SK-N-SH treated with all-trans-retinoic acid at 6 μM for 48 hours (cell line): ENCODE results near the gene EVC.

ENCODE experiments used
- ATAC-seq: fragments of 200-7000 bp; cut with Tn5 transposase; 3 replicates; pipeline ENCODE4 v1.9.1; 2020; ENCODE audit warnings: mild to moderate bottlenecking, moderate library complexity
- ARNTL ChIP-seq: fragments of 450-650 bp; formaldehyde crosslinking; IDR thresholded peaks from 2 replicates; pipeline ENCODE4 v1.5.0; 2020; ENCODE audit warnings: low read depth, mild to moderate bottlenecking, moderate library complexity, borderline replicate concordance
- BACH2 ChIP-seq: fragments of 250-450 bp; sonication (Bioruptor Pico); IDR thresholded peaks from 2 replicates; pipeline ENCODE4 v1.9.0; 2021; ENCODE audit warnings: mild to moderate bottlenecking, borderline replicate concordance
- CSDC2 ChIP-seq: fragments of 250-450 bp; sonication (Bioruptor Pico); IDR thresholded peaks from 2 replicates; pipeline ENCODE4 v1.5.0; 2020; ENCODE audit warnings: mild to moderate bottlenecking, moderate library complexity
- ESRRG ChIP-seq: fragments of 250-450 bp; sonication (Bioruptor Pico); IDR thresholded peaks from 2 replicates; pipeline ENCODE4 v1.6.1; 2021; ENCODE audit warnings: mild to moderate bottlenecking
- GLIS3 ChIP-seq: fragments of 250-450 bp; sonication (Bioruptor Pico); IDR thresholded peaks from 2 replicates; pipeline ENCODE4 v1.5.0; 2020; ENCODE audit warnings: mild to moderate bottlenecking, moderate library complexity
- ISL1 ChIP-seq: fragments of 250-450 bp; sonication (Bioruptor Pico); IDR thresholded peaks from 2 replicates; pipeline ENCODE4 v2.1.2; 2022; ENCODE audit warnings: mild to moderate bottlenecking, moderate library complexity
- OSR1 ChIP-seq: fragments of 250-450 bp; sonication (Bioruptor Pico); IDR thresholded peaks from 2 replicates; pipeline ENCODE4 v1.8.0; 2022; ENCODE audit warnings: moderate library complexity, mild to moderate bottlenecking, inconsistent platforms
- PPARA ChIP-seq: fragments of 250-450 bp; sonication (Bioruptor Pico); IDR thresholded peaks from 2 replicates; pipeline ENCODE4 v1.5.0; 2020; ENCODE audit warnings: mild to moderate bottlenecking, borderline replicate concordance
- SNAI2 ChIP-seq: fragments of 250-450 bp; sonication (Bioruptor Pico); IDR thresholded peaks from 2 replicates; pipeline ENCODE4 v1.5.0; 2020; ENCODE audit warnings: mild to moderate bottlenecking, moderate library complexity
- TCF4 ChIP-seq: fragments of 250-450 bp; sonication (Bioruptor Pico); IDR thresholded peaks from 2 replicates; pipeline ENCODE4 v1.8.0; 2021; ENCODE audit warnings: mild to moderate bottlenecking, moderate library complexity, borderline replicate concordance
- ZC3H10 ChIP-seq: fragments of 250-450 bp; sonication (Bioruptor Pico); IDR thresholded peaks from 2 replicates; pipeline ENCODE4 v1.5.1; 2021; ENCODE audit warnings: mild to moderate bottlenecking, moderate library complexity
- ZFP3 ChIP-seq: fragments of 250-450 bp; sonication (Bioruptor Pico); IDR thresholded peaks from 2 replicates; pipeline ENCODE4 v1.5.0; 2020; ENCODE audit warnings: mild to moderate bottlenecking, moderate library complexity
- ZFP30 ChIP-seq: fragments of 450-650 bp; formaldehyde crosslinking; IDR thresholded peaks from 2 replicates; pipeline ENCODE4 v1.5.0; 2022; ENCODE audit warnings: mild to moderate bottlenecking, moderate library complexity
- ZNF565 ChIP-seq: fragments of 450-650 bp; formaldehyde crosslinking; conservative IDR thresholded peaks from 2 replicates; pipeline ENCODE4 v1.5.0; 2020; ENCODE audit warnings: low read depth, mild to moderate bottlenecking, moderate library complexity
- ZNF70 ChIP-seq: fragments of 450-650 bp; formaldehyde crosslinking; IDR thresholded peaks from 2 replicates; pipeline ENCODE4 v1.5.0; 2020; ENCODE audit warnings: mild to moderate bottlenecking, moderate library complexity
- ZNF8 ChIP-seq: fragments of 450-650 bp; formaldehyde crosslinking; IDR thresholded peaks from 2 replicates; pipeline ENCODE4 v1.5.0; 2020; ENCODE audit warnings: mild to moderate bottlenecking, moderate library complexity
- TF ChIP-seq, protein P1 (sequence below): fragments of 250-450 bp; sonication (Bioruptor Pico); IDR thresholded peaks from 2 replicates; pipeline ENCODE4 v1.8.0; 2021; ENCODE audit warnings: low read depth, mild to moderate bottlenecking, moderate library complexity, borderline replicate concordance
- TF ChIP-seq, protein P2 (sequence below): fragments of 250-450 bp; sonication (Bioruptor Pico); IDR thresholded peaks from 2 replicates; pipeline ENCODE4 v1.8.0; 2020; ENCODE audit warnings: mild to moderate bottlenecking, moderate library complexity, borderline replicate concordance
- TF ChIP-seq, protein P3 (sequence below): fragments of 250-450 bp; sonication (Bioruptor Pico); IDR thresholded peaks from 2 replicates; pipeline ENCODE4 v1.5.1; 2020; ENCODE audit warnings: low read depth, mild to moderate bottlenecking, moderate library complexity

EVC gene

DNA sequence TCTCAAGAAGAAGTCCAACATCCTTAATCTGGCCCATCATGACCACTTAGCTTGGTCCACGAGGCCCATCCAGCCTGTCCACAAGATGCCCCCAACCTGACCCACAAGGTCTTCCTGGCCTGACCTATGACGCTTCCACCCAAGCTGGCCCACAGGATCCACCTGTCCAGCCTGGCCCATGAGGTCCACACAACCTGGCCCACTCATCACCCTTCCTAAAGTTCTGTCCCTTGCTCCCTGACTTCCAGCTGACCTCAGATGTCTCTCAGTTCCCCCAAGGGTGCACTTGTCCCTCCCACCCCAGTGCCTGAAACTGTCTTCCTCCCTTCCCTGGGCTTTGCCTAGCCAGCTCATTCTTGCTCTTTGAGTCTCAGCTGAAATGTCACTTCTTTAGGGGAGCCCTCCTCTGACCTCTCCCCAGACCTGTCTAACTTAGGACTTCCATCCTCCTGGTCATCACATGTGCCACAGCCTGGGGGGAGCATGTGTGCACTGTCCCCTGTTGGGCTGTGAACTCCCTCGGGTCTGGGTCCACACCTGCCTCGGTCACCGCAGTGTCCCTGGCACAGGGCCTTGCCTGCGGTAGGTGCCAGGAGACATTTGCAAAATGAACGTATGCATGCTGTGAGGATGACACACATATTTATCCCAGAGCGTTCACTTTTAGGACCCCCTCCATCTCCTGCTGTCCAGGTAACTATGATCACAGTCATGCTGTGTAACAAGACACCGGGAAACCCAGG lies 61.7 kb downstream of the EVC start:
- TF ChIP-seq SNAI2 (CRISPR knock-in tag) (no peak), ZNF565 (no peak)
- no peak for ATAC-seq

DNA sequence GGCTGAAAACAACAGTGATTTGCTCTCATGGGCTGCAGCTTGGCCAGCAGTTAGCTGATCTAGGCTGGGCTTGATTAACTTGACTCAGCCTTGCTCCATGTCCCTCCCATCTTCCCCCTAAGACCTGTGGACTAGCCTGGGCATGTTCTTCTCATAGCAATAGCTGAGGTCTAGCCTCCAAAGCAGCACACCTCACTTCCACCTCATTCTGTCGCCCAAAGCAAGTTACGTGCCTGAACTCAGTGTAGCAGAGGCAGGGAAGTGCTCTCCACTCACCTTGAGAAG lies 62.2 kb downstream of the EVC start:
- ATAC-seq: peak; percentile 64
- TF ChIP-seq, protein P1, sequence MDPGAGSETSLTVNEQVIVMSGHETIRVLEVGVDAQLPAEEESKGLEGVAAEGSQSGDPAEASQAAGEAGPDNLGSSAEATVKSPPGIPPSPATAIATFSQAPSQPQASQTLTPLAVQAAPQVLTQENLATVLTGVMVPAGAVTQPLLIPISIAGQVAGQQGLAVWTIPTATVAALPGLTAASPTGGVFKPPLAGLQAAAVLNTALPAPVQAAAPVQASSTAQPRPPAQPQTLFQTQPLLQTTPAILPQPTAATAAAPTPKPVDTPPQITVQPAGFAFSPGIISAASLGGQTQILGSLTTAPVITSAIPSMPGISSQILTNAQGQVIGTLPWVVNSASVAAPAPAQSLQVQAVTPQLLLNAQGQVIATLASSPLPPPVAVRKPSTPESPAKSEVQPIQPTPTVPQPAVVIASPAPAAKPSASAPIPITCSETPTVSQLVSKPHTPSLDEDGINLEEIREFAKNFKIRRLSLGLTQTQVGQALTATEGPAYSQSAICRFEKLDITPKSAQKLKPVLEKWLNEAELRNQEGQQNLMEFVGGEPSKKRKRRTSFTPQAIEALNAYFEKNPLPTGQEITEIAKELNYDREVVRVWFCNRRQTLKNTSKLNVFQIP: no peak
- TF ChIP-seq PPARA (CRISPR knock-in tag): no peak
- no peak for TF ChIP-seq BACH2
- TF ChIP-seq CSDC2 (CRISPR knock-in tag): no peak
- no peak for TF ChIP-seq ISL1 (CRISPR knock-in tag)
- TF ChIP-seq ZFP3: no peak
- no peak for TF ChIP-seq ARNTL (CRISPR knock-in tag)
- TF ChIP-seq SNAI2 (CRISPR knock-in tag): no peak
- TF ChIP-seq, protein P2, sequence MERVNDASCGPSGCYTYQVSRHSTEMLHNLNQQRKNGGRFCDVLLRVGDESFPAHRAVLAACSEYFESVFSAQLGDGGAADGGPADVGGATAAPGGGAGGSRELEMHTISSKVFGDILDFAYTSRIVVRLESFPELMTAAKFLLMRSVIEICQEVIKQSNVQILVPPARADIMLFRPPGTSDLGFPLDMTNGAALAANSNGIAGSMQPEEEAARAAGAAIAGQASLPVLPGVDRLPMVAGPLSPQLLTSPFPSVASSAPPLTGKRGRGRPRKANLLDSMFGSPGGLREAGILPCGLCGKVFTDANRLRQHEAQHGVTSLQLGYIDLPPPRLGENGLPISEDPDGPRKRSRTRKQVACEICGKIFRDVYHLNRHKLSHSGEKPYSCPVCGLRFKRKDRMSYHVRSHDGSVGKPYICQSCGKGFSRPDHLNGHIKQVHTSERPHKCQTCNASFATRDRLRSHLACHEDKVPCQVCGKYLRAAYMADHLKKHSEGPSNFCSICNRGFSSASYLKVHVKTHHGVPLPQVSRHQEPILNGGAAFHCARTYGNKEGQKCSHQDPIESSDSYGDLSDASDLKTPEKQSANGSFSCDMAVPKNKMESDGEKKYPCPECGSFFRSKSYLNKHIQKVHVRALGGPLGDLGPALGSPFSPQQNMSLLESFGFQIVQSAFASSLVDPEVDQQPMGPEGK (CRISPR knock-in tag): no peak
- no peak for TF ChIP-seq TCF4 (CRISPR knock-in tag)

DNA sequence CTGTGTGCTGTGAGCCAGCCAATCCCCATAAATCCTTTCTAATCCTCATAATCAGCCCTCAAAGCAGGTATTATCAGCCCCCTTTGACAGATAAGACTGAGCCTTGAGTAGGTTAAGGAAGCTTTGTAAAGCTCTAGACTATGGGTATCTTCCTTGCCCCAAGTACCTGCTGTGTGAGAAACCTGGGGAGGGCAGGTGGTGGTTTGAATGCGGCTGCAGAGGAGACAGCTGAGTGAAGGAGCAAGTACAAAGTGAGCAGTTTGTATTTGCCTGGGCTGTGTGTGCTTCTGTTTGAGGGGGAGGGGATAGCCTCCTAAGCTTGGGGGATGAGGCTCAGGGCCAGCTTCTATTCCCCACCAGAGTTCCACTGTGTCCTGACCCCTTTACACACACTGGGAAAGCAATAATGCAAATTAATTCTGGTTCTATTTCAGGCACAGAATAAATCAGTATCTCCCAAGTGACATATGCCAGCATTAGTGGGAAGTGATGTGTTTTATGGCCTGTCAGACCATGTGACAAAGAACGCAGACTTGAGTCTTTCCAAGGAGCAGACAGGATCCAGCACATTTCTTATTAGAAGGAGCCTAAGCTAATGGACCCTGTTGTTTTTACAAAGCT lies 63.5 kb downstream of the EVC start:
- TF ChIP-seq ISL1 (CRISPR knock-in tag) (no peak), OSR1 (CRISPR knock-in tag) (no peak), TCF4 (CRISPR knock-in tag) (no peak), ZNF8 (no peak), ZNF565 (no peak), PPARA (CRISPR knock-in tag) (no peak)
- TF ChIP-seq, protein P1: no peak
- TF ChIP-seq, protein P2 (CRISPR knock-in tag): no peak
- TF ChIP-seq, all 23 proteins: peak for 0
- no peak for ATAC-seq

DNA sequence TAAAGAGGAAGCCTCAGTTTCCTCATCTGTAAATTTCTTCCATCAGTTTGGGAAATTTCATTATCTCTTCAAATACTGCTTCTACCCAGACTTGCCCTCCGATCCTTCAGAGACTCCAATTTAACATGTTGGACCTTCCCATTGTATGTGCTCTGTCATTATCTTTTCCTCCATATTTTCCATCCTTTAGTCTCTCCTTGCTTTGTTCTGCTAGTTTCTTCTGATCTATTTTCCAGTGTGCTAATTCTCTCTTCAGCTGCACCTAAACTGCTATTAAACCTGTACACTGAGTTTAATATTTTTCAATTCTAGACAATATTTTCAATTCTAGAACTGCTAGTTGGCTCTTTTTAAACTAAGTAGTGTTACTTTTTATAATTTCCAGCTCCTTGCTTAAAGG lies 65.5 kb downstream of the EVC start:
- ATAC-seq: no peak
- TF ChIP-seq ZFP30 (CRISPR knock-in tag) (peak; percentile 95), CSDC2 (CRISPR knock-in tag) (no peak), ZNF8 (no peak)
- TF ChIP-seq, protein P3, sequence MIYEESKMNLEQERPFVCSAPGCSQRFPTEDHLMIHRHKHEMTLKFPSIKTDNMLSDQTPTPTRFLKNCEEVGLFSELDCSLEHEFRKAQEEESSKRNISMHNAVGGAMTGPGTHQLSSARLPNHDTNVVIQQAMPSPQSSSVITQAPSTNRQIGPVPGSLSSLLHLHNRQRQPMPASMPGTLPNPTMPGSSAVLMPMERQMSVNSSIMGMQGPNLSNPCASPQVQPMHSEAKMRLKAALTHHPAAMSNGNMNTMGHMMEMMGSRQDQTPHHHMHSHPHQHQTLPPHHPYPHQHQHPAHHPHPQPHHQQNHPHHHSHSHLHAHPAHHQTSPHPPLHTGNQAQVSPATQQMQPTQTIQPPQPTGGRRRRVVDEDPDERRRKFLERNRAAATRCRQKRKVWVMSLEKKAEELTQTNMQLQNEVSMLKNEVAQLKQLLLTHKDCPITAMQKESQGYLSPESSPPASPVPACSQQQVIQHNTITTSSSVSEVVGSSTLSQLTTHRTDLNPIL (CRISPR knock-in tag): no peak

DNA sequence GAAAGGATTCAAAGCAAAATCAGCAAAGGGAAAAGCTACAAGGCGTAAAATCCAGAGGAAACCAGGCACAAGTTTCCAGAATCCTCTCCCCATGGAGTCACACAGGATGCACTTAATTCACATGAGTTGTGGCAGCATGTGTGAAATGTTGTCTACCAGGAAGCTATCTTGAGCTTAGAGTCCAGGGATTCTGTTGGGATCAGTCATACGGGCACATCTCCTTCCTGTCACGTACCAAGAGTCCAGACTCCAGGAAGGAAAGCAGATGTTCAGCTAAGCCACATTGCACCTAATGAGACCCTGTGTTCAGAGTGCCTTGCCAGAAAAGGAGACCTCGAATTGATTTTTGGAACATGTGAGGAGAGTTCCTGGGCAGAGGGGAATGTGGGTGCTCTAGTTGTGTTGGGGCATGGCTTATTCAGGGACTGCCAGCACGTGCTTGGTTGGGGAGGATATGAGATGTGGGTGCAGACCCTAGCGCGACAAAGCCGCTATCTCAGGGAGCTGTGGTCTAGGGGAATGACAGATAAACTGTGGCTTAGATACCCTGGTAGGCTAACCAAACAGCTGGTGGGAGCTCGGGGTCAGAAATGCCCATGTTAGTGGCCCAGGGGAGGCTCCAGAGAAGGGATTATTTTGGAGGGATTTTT lies 70.0 kb downstream of the EVC start:
- no peak for ATAC-seq
- TF ChIP-seq ZNF70 (CRISPR knock-in tag): no peak
- TF ChIP-seq ZFP3: no peak
- no peak for TF ChIP-seq OSR1 (CRISPR knock-in tag)
- no peak for TF ChIP-seq ZNF565
- TF ChIP-seq ZC3H10 (CRISPR knock-in tag): no peak
- TF ChIP-seq ESRRG (CRISPR knock-in tag): no peak
- TF ChIP-seq GLIS3: no peak
- TF ChIP-seq SNAI2 (CRISPR knock-in tag): no peak
- TF ChIP-seq TCF4 (CRISPR knock-in tag): no peak
- no peak for TF ChIP-seq CSDC2 (CRISPR knock-in tag)
- TF ChIP-seq ARNTL (CRISPR knock-in tag): no peak
- TF ChIP-seq, protein P2 (CRISPR knock-in tag): no peak
- TF ChIP-seq, protein P3 (CRISPR knock-in tag): no peak
